Panc1 (cell line): Measurements from ENCODE around the gene USP9X. TPM values are rescaled to one million over a fixed set of nuclear protein-coding genes. Genes with fewer than 3 reads are reported as not detected.

ENCODE experiments used
- ATAC-seq: fragments of 200-7000 bp; cut with Tn5 transposase; 2 replicates; pipeline ENCODE4 v1.9.1; 2020; ENCODE audit warnings: mild to moderate bottlenecking, moderate library complexity
- BruUV-seq: library from RNA; stranded (reverse); fragments of 400-500 nt; replicated peaks from 2 replicates; lab custom pipeline; 2021; lab: Mats Ljungman, UMichigan
- CTCF ChIA-PET: fragments of 300-600 bp; sonication (Branson Sonifier 250); formaldehyde crosslinking; loops from one replicate; lab custom pipeline; 2022; ENCODE audit warnings: antibody characterized with exemption; lab: Charles Lee
- POLR2A ChIA-PET: fragments of 300-600 bp; sonication (Branson Sonifier 250); formaldehyde crosslinking; loops from one replicate; lab custom pipeline; 2022; ENCODE audit warnings: antibody characterized with exemption; lab: Charles Lee
- DNase-seq: peaks from one replicate; pipeline ENCODE4 v3.0.0-alpha.2; 2010; ENCODE audit warnings: low read depth, low spot score
- H3K27ac ChIP-seq: 2 replicates; pipeline ENCODE4 v1.5.1; 2011; ENCODE audit warnings: mild to moderate bottlenecking, low read length, inconsistent platforms
- H3K27me3 ChIP-seq: fragments of 200-500 bp; sonication (Bioruptor generic); 2 replicates; pipeline ENCODE4 v1.6.0; 2014; ENCODE audit warnings: low read length, inconsistent platforms; ENCODE audit not compliant: control insufficient read depth, insufficient read depth
- H3K36me3 ChIP-seq: fragments of 200-500 bp; sonication (Bioruptor generic); 2 replicates; pipeline ENCODE4 v1.5.1; 2014; ENCODE audit warnings: inconsistent platforms, mild to moderate bottlenecking, low read length, moderate library complexity; ENCODE audit not compliant: control insufficient read depth, insufficient read depth
- H3K4me1 ChIP-seq: 2 replicates; pipeline ENCODE4 v1.5.1; 2011; ENCODE audit warnings: inconsistent platforms, mild to moderate bottlenecking, low read length, moderate library complexity; ENCODE audit not compliant: control insufficient read depth, insufficient read depth
- H3K4me3 ChIP-seq, 2 experiments: 2 replicates each; pipeline ENCODE4 v1.5.1; 2011 to 2012; ENCODE audit warnings: low read depth in 2 of 2, low read length in 2 of 2, mild to moderate bottlenecking in 2 of 2, inconsistent platforms in 1 of 2, moderate library complexity in 1 of 2
- H3K9me3 ChIP-seq: fragments of 200-500 bp; sonication (Bioruptor generic); 2 replicates; pipeline ENCODE4 v1.5.1; 2014; ENCODE audit warnings: low read depth, mild to moderate bottlenecking, inconsistent platforms, low read length, moderate library complexity; ENCODE audit not compliant: control insufficient read depth, insufficient read depth
- POLR2AphosphoS5 ChIP-seq: IDR thresholded peaks from 2 replicates; pipeline ENCODE4 v1.6.1; 2012; ENCODE audit warnings: mild to moderate bottlenecking, low read depth, low read length, moderate library complexity
- SIN3A ChIP-seq: IDR thresholded peaks from 2 replicates; pipeline ENCODE4 v1.6.1; 2012; ENCODE audit warnings: low read depth, mild to moderate bottlenecking, low read length, moderate library complexity, borderline replicate concordance; ENCODE audit not compliant: insufficient read depth
- TCF7L2 ChIP-seq: IDR thresholded peaks from 2 replicates; pipeline ENCODE4 v1.6.1; 2011; ENCODE audit warnings: mild to moderate bottlenecking, low read depth, low read length, inconsistent platforms
- in situ Hi-C: cut with HindIII; loops from 2 replicates; pipeline ENCODE4 v1.10.0; 2016; ENCODE audit warnings: low sequenced_read_pairs, low pct_unique_long_range_greater_than_20kb
- intact Hi-C: fragments of 100-400 bp; cut with micrococcal nuclease; formaldehyde crosslinking; loops from one replicate; pipeline ENCODE4 v1.10.0; 2022; ENCODE audit not compliant: unreplicated experiment
- total RNA-seq: library from RNA; stranded (reverse); gene quantifications from one replicate; pipeline ENCODE4 v1.2.1, GENCODE V29; 2021; ENCODE audit not compliant: unreplicated experiment
- TF ChIP-seq, protein P1 (sequence below): fragments of 450-650 bp; IDR thresholded peaks from 2 replicates; pipeline ENCODE4 v1.5.1; 2017; ENCODE audit warnings: mild to moderate bottlenecking
- TF ChIP-seq, protein P2 (sequence below), 2 experiments: IDR thresholded peaks; 2 replicates each; pipeline ENCODE4 v1.6.1; 2011 to 2012; ENCODE audit warnings: low read depth in 2 of 2, control low read depth in 1 of 2, low read length in 1 of 2, mild to moderate bottlenecking in 1 of 2, moderate library complexity in 1 of 2; ENCODE audit not compliant: insufficient read depth in 1 of 2

Gene USP9X
- total RNA-seq, 1 experiment from 2014 or later: 44.4 TPM

DNA sequence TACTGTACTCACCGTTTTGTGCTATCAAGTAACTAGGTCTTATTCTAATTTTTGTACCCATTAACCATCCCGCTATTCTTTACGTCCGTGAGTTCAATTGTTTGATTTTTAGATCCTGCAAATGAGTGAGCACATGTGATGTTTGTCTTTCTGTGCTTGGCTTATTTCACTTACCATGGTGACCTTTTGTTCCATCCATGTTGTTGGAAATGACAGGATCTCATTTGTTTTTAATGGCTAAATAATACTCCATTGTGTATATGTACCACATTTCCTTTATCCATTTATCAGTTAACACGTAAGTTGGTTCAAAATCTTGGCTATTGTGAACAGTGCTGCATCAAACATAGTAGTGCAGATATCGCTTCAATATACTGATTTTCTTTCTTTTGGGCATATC is 48.3 kb downstream of the USP9X start:
- in situ Hi-C loops: no loop called here
- DNase-seq (no peak), ATAC-seq (no peak)
- CTCF ChIA-PET: no interaction called here
- intact Hi-C loops: no loop called here
- POLR2A ChIA-PET: no interaction called here
- BruUV-seq: no TSS peak
- H3K4me1 ChIP-seq: no peaks in the 10 kb centered on the region
- no peak overlapping the region for H3K4me3 ChIP-seq
- H3K27ac ChIP-seq: no peak overlapping the region
- no peaks in the 10 kb centered on the region for H3K9me3 ChIP-seq
- no peak for TF ChIP-seq SIN3A
- TF ChIP-seq, protein P1, sequence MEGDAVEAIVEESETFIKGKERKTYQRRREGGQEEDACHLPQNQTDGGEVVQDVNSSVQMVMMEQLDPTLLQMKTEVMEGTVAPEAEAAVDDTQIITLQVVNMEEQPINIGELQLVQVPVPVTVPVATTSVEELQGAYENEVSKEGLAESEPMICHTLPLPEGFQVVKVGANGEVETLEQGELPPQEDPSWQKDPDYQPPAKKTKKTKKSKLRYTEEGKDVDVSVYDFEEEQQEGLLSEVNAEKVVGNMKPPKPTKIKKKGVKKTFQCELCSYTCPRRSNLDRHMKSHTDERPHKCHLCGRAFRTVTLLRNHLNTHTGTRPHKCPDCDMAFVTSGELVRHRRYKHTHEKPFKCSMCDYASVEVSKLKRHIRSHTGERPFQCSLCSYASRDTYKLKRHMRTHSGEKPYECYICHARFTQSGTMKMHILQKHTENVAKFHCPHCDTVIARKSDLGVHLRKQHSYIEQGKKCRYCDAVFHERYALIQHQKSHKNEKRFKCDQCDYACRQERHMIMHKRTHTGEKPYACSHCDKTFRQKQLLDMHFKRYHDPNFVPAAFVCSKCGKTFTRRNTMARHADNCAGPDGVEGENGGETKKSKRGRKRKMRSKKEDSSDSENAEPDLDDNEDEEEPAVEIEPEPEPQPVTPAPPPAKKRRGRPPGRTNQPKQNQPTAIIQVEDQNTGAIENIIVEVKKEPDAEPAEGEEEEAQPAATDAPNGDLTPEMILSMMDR: no peak
- no peak for TF ChIP-seq TCF7L2
- no peak for TF ChIP-seq POLR2AphosphoS5
- TF ChIP-seq, protein P2, sequence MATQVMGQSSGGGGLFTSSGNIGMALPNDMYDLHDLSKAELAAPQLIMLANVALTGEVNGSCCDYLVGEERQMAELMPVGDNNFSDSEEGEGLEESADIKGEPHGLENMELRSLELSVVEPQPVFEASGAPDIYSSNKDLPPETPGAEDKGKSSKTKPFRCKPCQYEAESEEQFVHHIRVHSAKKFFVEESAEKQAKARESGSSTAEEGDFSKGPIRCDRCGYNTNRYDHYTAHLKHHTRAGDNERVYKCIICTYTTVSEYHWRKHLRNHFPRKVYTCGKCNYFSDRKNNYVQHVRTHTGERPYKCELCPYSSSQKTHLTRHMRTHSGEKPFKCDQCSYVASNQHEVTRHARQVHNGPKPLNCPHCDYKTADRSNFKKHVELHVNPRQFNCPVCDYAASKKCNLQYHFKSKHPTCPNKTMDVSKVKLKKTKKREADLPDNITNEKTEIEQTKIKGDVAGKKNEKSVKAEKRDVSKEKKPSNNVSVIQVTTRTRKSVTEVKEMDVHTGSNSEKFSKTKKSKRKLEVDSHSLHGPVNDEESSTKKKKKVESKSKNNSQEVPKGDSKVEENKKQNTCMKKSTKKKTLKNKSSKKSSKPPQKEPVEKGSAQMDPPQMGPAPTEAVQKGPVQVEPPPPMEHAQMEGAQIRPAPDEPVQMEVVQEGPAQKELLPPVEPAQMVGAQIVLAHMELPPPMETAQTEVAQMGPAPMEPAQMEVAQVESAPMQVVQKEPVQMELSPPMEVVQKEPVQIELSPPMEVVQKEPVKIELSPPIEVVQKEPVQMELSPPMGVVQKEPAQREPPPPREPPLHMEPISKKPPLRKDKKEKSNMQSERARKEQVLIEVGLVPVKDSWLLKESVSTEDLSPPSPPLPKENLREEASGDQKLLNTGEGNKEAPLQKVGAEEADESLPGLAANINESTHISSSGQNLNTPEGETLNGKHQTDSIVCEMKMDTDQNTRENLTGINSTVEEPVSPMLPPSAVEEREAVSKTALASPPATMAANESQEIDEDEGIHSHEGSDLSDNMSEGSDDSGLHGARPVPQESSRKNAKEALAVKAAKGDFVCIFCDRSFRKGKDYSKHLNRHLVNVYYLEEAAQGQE (IDR thresholded peaks at IDR 0.05; ENCODE audit: insufficient read depth in 1 of 2, low read depth in 2 of 2, low read length in 1 of 2): no peak
- peaks cover 4% of the 10 kb centered on the region; the same call in 1 of the 2 replicates for H3K36me3 ChIP-seq
- H3K27me3 ChIP-seq: no peaks in the 10 kb centered on the region

DNA sequence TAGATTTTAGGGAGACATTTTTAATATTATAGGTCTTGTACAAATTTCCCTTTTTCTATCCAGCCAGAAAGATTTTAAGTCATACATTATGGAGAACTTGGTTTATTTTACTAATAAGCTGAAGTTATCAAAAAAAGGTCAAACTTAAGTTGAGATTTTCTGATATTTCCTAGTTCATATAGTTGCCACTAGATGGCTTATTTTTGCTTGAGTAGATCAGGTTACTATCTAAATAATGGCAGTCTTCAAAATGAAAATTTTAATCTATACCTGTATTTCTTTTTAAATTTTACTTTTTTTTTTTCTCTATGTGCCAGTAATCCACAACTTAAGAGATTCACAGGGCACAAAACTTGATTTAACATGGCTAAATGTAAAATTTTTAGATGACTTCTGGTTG is 52.3 kb downstream of the USP9X start:
- POLR2A ChIA-PET: interaction anchor here (0.6 kb wide), 1 partner anchor 196 kb away, joined by 6 read pairs; no protein-coding TSS in a partner anchor
- CTCF ChIA-PET: no interaction called here
- intact Hi-C loops: no loop called here
- no TSS peak for BruUV-seq
- H3K27ac ChIP-seq: no peak overlapping the region
- in situ Hi-C loops: no loop called here
- H3K27me3 ChIP-seq: no peaks in the 10 kb centered on the region
- ATAC-seq (no peak), DNase-seq (no peak)
- no peaks in the 10 kb centered on the region for H3K9me3 ChIP-seq
- no peaks in the 10 kb centered on the region; the same call in 1 of the 2 replicates for H3K36me3 ChIP-seq
- TF ChIP-seq, protein P1: peak; percentile 23; the same call in 1 of the 2 replicates
- no peak for TF ChIP-seq SIN3A
- no peaks in the 10 kb centered on the region for H3K4me1 ChIP-seq
- H3K4me3 ChIP-seq: no peak overlapping the region
